ENCODE results near the gene LRRC8C.
"Not testable (repeated sequence)": the region's sequence is repeated elsewhere in the genome, so short reads cannot be mapped to it uniquely, and the experiment has no call there.

The LRRC8C gene

GRCh38 chr1:89673251-89673650 is 40.3 kb downstream of the LRRC8C start:
- no peak for DNase-seq

- no peak for DNase-seq
Measured at GRCh38 chr1:89675677-89676076, 42.8 kb downstream of the LRRC8C start.

GRCh38 chr1:89681045-89681729 is 48.3 kb downstream of the LRRC8C start:
- no peak for DNase-seq

- DNase-seq: no peak
Measured at GRCh38 chr1:89682611-89683010, 49.7 kb downstream of the LRRC8C start.

GRCh38 chr1:89685461-89685860 is 52.5 kb downstream of the LRRC8C start:
- no peak for DNase-seq

- no peak for DNase-seq
Measured at GRCh38 chr1:89686520-89686919, 53.6 kb downstream of the LRRC8C start.

GRCh38 chr1:89687254-89687653 is 54.3 kb downstream of the LRRC8C start:
- DNase-seq: peak; percentile 12

- no peak for DNase-seq
Measured at GRCh38 chr1:89688607-89689006, 55.7 kb downstream of the LRRC8C start.

GRCh38 chr1:89689234-89689633 is 56.3 kb downstream of the LRRC8C start:
- no peak for DNase-seq

- no peak for DNase-seq
Measured at GRCh38 chr1:89690595-89690994, 57.7 kb downstream of the LRRC8C start.

- peak; percentile 17 for DNase-seq
Measured at GRCh38 chr1:89692601-89693521, 59.9 kb downstream of the LRRC8C start.

- no peak for DNase-seq
Measured at GRCh38 chr1:89695847-89696246, 62.9 kb downstream of the LRRC8C start.

GRCh38 chr1:89697383-89697782 is 64.5 kb downstream of the LRRC8C start:
- no peak for DNase-seq

- no peak for DNase-seq
Measured at GRCh38 chr1:89698020-89698560, 65.2 kb downstream of the LRRC8C start.

- no peak for DNase-seq
Measured at GRCh38 chr1:89698624-89699023, 65.7 kb downstream of the LRRC8C start.

- DNase-seq: no peak
Measured at GRCh38 chr1:89699451-89699986, 66.6 kb downstream of the LRRC8C start.

GRCh38 chr1:89701746-89702241 is 68.9 kb downstream of the LRRC8C start:
- no peak for DNase-seq

- DNase-seq: no peak
Measured at GRCh38 chr1:89702520-89703045, 69.7 kb downstream of the LRRC8C start.

- DNase-seq: no peak
Measured at GRCh38 chr1:89703469-89703868, 70.5 kb downstream of the LRRC8C start.

- DNase-seq: no peak
Measured at GRCh38 chr1:89704014-89704413, 71.1 kb downstream of the LRRC8C start.

- not testable (repeated sequence) for DNase-seq
Measured at GRCh38 chr1:89704885-89705284, 72.0 kb downstream of the LRRC8C start.

- no peak for DNase-seq
Measured at GRCh38 chr1:89705901-89706699, 73.2 kb downstream of the LRRC8C start.
